KMS-11 (cell line): ENCODE results near the gene LRBA.

Experiments
- H2AFZ ChIP-seq: fragments of 200-600 bp; sonication (generic); 2 replicates; pipeline ENCODE4 v1.6.1; 2016; ENCODE audit warnings: antibody characterized with exemption, mixed run types, low read depth
- H3K27ac ChIP-seq: fragments of 200-600 bp; sonication (generic); 2 replicates; pipeline ENCODE4 v1.6.1; 2016; ENCODE audit warnings: mild to moderate bottlenecking, mixed run types
- H3K27me3 ChIP-seq: fragments of 200-600 bp; sonication (generic); 2 replicates; pipeline ENCODE4 v1.6.1; 2017; ENCODE audit warnings: mild to moderate bottlenecking, low read depth, mixed run types, moderate library complexity; ENCODE audit not compliant: insufficient read depth
- H3K36me3 ChIP-seq: fragments of 200-600 bp; sonication (generic); 2 replicates; pipeline ENCODE4 v1.6.1; 2017; ENCODE audit warnings: mild to moderate bottlenecking, mixed run types; ENCODE audit not compliant: insufficient read depth
- H3K4me1 ChIP-seq: fragments of 200-600 bp; sonication (generic); 2 replicates; pipeline ENCODE4 v1.6.1; 2016; ENCODE audit warnings: mild to moderate bottlenecking, low read depth, mixed run types; ENCODE audit not compliant: poor library complexity, severe bottlenecking
- H3K4me2 ChIP-seq: fragments of 200-600 bp; sonication (generic); 2 replicates; pipeline ENCODE4 v1.7.0; 2016; ENCODE audit warnings: mild to moderate bottlenecking, mixed run types
- H3K4me3 ChIP-seq: fragments of 200-600 bp; sonication (generic); IDR thresholded peaks from 2 replicates; pipeline ENCODE4 v1.6.1; 2017; ENCODE audit warnings: low read depth, low read length, mixed read lengths; ENCODE audit not compliant: insufficient read depth
- H3K79me2 ChIP-seq: fragments of 200-600 bp; sonication (generic); 2 replicates; pipeline ENCODE4 v1.6.1; 2016; ENCODE audit warnings: low read depth, mixed run types; ENCODE audit not compliant: insufficient read depth
- H3K9ac ChIP-seq: fragments of 200-600 bp; sonication (generic); 2 replicates; pipeline ENCODE4 v1.6.1; 2016; ENCODE audit warnings: mild to moderate bottlenecking, mixed run types
- H4K20me1 ChIP-seq: fragments of 200-600 bp; sonication (generic); 2 replicates; pipeline ENCODE4 v1.6.1; 2016; ENCODE audit warnings: mild to moderate bottlenecking, mixed run types; ENCODE audit not compliant: insufficient read depth
- CTCF ChIP-seq: fragments of 200-600 bp; sonication (generic); conservative IDR thresholded peaks from 2 replicates; pipeline ENCODE4 v1.6.1; 2017; ENCODE audit warnings: low read depth, mild to moderate bottlenecking, antibody characterized with exemption, low read length, moderate library complexity, mixed read lengths

The LRBA gene

GRCh38 chr4:150773032-150773431, 242.1 kb downstream of the LRBA start:
- H3K4me1 ChIP-seq: no peaks in the 10 kb centered on the region
- H3K27ac ChIP-seq: no peak overlapping the region
- no peaks in the 10 kb centered on the region for H3K36me3 ChIP-seq
- H4K20me1 ChIP-seq: no peaks in the 10 kb centered on the region
- no peak overlapping the region for H3K4me2 ChIP-seq
- H3K79me2 ChIP-seq: no peaks in the 10 kb centered on the region
- no peaks in the 10 kb centered on the region for H3K27me3 ChIP-seq
- TF ChIP-seq CTCF: no peak
- H3K4me3 ChIP-seq: no peak overlapping the region
- H2AFZ ChIP-seq: no peak overlapping the region
- no peak overlapping the region for H3K9ac ChIP-seq

- Histone ChIP-seq H4K20me1 (no peaks in the 10 kb centered on the region), H3K27ac (no peak overlapping the region), H3K36me3 (no peaks in the 10 kb centered on the region), H3K4me1 (no peaks in the 10 kb centered on the region), H3K27me3 (no peaks in the 10 kb centered on the region), H3K4me3 (no peak overlapping the region), H3K79me2 (no peaks in the 10 kb centered on the region), H3K9ac (no peak overlapping the region), H3K4me2 (no peak overlapping the region), H2AFZ (no peak overlapping the region)
- TF ChIP-seq CTCF: no peak
Observed at GRCh38 chr4:150771382-150771781, 243.7 kb downstream of the LRBA start.

DNA sequence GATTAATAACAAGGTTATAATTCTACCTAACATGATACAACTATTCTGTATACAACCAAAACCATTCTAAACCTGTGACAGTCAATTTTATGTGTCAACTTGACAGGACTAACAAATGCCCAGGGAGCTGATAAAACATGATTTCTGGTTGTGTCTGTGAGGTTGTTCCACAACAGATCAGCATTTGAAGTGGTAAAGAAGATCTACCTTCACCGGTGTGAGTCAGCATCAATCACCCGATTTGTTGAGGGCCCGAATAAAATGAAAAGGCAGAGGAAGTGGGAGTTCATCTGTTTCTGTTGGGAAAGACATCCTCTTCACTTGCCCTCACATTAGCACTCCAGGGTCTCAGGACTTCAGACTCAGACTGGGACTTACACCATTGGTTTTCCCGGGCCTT, 245.2 kb downstream of the LRBA start:
- Histone ChIP-seq H4K20me1 (no peaks in the 10 kb centered on the region), H3K36me3 (no peaks in the 10 kb centered on the region), H3K9ac (no peak overlapping the region), H3K27me3 (no peaks in the 10 kb centered on the region), H2AFZ (no peak overlapping the region), H3K4me1 (no peaks in the 10 kb centered on the region), H3K27ac (no peak overlapping the region), H3K4me2 (no peak overlapping the region), H3K79me2 (no peaks in the 10 kb centered on the region), H3K4me3 (no peak overlapping the region)
- no peak for TF ChIP-seq CTCF

- no peak overlapping the region for H3K27ac ChIP-seq
- no peak overlapping the region for H2AFZ ChIP-seq
- H3K27me3 ChIP-seq: no peaks in the 10 kb centered on the region
- H3K4me2 ChIP-seq: no peak overlapping the region
- H3K4me1 ChIP-seq: no peaks in the 10 kb centered on the region
- no peak overlapping the region for H3K9ac ChIP-seq
- no peaks in the 10 kb centered on the region for H4K20me1 ChIP-seq
- no peak overlapping the region for H3K4me3 ChIP-seq
- H3K36me3 ChIP-seq: no peaks in the 10 kb centered on the region
- no peak for TF ChIP-seq CTCF
- no peaks in the 10 kb centered on the region for H3K79me2 ChIP-seq
Observed at GRCh38 chr4:150769248-150769647, 245.8 kb downstream of the LRBA start.

- Histone ChIP-seq H3K9ac (no peak overlapping the region), H3K27ac (no peak overlapping the region), H3K4me2 (no peak overlapping the region), H4K20me1 (no peaks in the 10 kb centered on the region), H3K36me3 (no peaks in the 10 kb centered on the region), H3K79me2 (no peaks in the 10 kb centered on the region), H3K4me1 (no peaks in the 10 kb centered on the region), H3K4me3 (no peak overlapping the region), H3K27me3 (no peaks in the 10 kb centered on the region), H2AFZ (no peak overlapping the region)
- TF ChIP-seq CTCF: no peak
Observed at GRCh38 chr4:150768497-150768896, 246.6 kb downstream of the LRBA start.
